NT2/D1 (cell line): ENCODE measurements around the gene CHEK1.

Source experiments
- SUZ12 ChIP-seq: IDR thresholded peaks from 2 replicates; pipeline ENCODE4 v1.6.1; 2011; ENCODE audit not compliant: insufficient read length, insufficient read depth; ENCODE audit errors: extremely low read depth
- ZNF274 ChIP-seq: IDR thresholded peaks from 2 replicates; pipeline ENCODE4 v1.6.1; 2011; ENCODE audit warnings: mild to moderate bottlenecking, low read depth, low read length

DNA sequence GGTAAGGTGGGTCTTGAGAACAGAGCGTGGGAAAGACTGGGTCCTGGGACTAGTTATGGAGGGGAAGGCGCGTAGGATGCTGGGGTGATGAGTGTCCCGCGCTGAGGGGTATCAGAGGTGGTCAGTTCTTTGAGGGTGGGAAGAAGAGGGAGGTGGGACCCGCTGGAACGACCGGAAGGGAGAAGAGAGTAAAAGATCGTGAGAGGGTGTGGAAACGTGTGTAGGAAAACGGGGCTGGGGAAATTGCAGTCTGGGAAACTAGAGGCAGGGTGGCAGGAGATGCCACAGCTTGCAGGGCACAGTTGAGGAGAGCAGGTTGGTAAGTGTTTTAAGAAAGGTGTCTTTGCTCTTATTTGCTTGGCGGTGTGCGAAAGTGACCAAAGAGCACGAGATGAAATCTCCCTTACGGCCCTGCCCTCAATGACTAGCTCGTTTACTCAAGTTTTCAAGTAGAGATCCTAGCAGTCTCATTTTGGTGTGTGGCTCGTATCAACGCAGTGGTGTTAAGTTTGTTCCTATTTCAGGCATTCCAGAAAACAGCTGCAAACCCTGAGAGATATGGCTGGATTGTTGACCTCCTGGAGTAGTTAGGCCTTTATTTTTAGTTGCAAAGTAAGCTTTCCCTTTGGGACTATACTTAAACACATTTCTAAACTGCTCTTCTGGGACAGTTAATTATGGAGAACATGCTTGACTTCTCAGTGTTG is 31.7 kb upstream of the CHEK1 start:
- TF ChIP-seq SUZ12 (no peak), ZNF274 (no peak)
